ENCODE data around the gene P4HTM. TPM values are rescaled to one million over a fixed set of nuclear protein-coding genes. Genes with fewer than 3 reads are reported as not detected.

Gene P4HTM
- total RNA-seq, 1 donor: 59.0 TPM

- peak; percentile 86 to 93 (median 92) for DNase-seq (ENCODE audit: low read depth in 2 of 3, low spot score in 2 of 3)
Observed at GRCh38 chr3:49021813-49022687, 32.0 kb downstream of the P4HTM start, which contains the start of gene NDUFAF3. Gene NDUFAF3, plus strand, starts transcription at chr3:49022121. Its CDS starts 24 bp downstream, at chr3:49022145.

DNA sequence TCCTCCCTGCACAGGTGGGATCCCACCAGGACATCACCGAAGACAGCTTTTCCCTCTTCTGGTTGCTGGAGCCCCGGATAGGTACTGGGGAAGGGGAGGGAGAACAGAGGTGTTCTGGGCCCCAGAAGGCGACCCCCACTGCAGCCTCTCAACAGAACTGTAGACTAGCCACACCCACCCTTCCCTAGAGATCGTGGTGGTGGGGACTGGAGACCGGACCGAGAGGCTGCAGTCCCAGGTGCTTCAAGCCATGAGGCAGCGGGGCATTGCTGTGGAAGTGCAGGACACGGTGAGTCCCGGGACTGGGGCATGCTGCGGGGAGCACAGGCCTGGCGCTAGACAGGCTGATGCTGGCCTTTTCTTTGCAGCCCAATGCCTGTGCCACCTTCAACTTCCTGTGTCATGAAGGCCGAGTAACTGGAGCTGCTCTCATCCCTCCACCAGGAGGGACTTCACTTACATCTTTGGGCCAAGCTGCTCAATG lies 32.7 kb downstream of the P4HTM start:
- no peak for DNase-seq (ENCODE audit: low read depth in 2 of 3, low spot score in 2 of 3)

DNA sequence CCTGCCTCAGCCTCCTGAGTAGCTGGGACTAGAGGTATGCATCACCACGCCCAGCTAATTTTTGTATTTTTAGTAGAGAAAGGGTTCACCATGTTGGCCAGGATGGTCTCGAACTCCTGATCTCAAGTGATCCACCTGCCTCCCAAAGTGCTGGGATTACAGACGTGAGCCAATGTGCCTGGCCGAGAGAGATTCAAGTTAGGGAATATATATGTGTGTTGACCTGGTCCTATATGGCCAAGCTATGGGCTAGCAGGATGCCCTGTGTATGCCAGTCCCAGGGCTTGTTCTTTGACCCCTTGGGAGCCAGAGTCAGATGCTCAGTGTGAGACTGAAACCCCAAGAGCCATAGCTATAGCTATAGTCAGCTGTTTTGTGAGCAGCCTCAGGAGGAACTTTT lies 33.7 kb downstream of the P4HTM start:
- DNase-seq (ENCODE audit: low read depth in 2 of 3, low spot score in 2 of 3): no peak

DNA sequence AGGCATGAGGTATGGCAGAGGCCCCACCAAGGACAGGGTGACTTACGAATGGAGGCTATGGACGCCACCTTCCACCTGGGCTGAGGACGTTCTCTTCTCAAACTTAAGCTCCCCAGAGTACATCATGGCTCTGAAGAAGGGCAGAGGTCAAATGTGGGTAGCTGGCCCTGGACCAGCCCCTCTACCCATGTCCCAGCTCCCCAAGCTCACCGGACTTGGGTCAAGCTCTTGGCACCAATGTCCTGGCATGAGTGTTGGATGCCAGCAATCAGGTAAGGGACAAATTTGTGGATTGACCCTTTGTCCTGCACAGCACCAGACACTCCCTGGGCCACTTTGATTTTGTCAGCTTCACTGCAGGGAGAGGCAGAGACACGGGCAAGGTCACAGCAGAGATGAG lies 34.4 kb downstream of the P4HTM start:
- DNase-seq (ENCODE audit: low read depth in 2 of 3, low spot score in 2 of 3): no peak

- peak in 2 of 3 donors; percentile 48 to 50 for DNase-seq (ENCODE audit: low read depth in 2 of 3, low spot score in 2 of 3)
Observed at GRCh38 chr3:49025005-49025792, 35.2 kb downstream of the P4HTM start.

DNA sequence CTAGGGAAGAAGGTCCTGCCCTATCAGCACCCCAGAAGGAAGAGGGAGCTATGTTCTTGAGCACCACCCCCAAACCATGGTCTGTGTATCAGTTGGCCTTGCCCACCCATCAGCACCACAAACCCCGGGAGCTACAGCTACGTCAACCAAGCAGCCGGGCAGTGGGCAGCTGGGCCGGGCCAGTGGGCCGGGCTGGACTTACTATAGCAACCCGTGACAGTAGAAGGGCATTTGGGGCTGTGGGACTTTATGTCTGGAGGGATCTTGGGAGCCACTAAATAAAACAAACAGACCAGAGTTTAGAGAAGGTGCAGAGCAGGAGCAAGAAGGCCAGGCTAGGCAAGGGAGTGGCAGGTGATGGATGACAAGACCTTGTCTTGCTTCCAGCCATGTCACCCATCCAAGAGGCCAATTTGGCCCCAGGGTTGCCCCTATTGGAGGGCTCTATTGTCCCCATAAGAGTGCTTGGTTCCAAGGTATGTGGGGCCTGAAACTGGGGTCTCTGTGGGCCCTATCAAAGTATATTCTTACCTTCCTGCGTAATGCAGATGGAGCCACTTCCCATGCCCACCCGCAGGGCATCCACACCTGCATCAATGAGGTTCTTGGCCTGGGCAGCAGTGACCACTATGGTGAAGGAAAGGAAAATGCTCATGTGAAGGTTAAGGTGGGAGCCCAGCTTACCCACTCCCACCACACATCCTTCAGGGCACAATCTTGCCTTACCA lies 35.9 kb downstream of the P4HTM start:
- DNase-seq (ENCODE audit: low read depth in 2 of 3, low spot score in 2 of 3): no peak

- DNase-seq (ENCODE audit: low read depth in 2 of 3, low spot score in 2 of 3): no peak
Observed at GRCh38 chr3:49026536-49026935, 36.5 kb downstream of the P4HTM start.

- DNase-seq (ENCODE audit: low read depth in 2 of 3, low spot score in 2 of 3): no peak
Observed at GRCh38 chr3:49027634-49028033, 37.6 kb downstream of the P4HTM start.

DNA sequence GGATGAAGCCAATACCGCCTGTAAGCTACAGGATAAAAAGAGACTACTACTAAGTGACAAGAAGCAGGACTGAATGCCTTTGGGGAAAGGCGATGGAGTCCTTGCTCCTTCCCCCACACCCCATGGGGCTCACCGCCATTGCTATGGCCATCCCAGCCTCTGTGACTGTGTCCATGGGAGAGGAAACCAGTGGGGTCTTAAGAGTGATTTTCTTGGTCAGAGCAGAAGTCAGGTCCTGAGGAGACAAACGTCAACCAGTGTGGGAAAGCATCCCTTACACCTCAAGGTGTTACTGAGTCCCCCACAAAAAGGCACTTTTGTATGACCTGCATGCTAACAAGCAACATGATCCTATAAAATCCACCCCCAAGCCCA lies 38.2 kb downstream of the P4HTM start:
- DNase-seq (ENCODE audit: low read depth in 2 of 3, low spot score in 2 of 3): no peak

DNA sequence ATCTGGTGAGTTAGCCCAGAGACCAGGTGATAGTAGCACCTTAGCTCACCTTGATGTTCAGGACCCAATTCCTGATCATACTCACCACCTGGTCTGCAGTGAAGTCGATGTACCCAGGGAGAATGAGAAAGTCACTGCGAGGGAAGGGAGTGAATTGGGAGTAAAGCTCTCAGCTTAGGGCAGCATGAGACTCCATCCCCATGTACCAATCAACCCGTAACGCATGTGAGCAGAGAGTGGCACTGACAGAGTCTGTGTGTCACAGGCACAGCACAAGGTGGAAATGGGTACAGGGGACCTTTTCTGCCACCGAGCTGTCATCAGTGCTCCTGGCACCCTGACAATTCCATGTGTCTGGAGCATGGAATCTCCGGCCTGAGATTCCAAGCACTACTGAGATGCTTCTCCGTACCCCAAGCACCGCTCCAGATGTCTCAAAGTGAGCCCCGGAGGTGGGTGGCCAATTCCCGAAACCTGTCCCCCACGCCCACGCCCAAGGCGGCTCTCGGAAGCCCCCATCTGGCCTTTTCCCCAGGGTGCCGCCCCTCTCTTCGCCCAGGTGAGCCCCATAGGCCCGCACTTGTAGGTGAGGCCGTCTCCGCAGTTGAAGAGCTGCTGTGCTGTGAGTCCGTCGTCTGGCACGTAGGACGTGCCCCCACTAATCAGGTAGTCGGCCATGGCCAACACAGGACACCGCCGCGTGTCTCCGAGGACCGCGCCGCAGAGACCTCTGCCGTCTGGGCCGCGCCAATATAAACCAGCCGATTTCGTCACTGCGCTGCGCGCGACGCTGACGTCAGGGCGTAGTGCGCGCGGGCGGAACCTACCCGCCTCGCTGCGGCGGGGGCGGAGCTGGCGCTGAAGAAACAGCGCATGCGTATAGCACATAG lies 38.9 kb downstream of the P4HTM start, which contains the start of gene IMPDH2:
Gene IMPDH2, minus strand, starts transcription at position 726 of the 890 bp plus-strand sequence. Its CDS starts 48 bp downstream, at position 678.
- peak; percentile 95 for DNase-seq (ENCODE audit: low read depth in 2 of 3, low spot score in 2 of 3)

GRCh38 chr3:49029563-49029884 lies 39.5 kb downstream of the P4HTM start:
- DNase-seq (ENCODE audit: low read depth in 2 of 3, low spot score in 2 of 3): no peak

DNA sequence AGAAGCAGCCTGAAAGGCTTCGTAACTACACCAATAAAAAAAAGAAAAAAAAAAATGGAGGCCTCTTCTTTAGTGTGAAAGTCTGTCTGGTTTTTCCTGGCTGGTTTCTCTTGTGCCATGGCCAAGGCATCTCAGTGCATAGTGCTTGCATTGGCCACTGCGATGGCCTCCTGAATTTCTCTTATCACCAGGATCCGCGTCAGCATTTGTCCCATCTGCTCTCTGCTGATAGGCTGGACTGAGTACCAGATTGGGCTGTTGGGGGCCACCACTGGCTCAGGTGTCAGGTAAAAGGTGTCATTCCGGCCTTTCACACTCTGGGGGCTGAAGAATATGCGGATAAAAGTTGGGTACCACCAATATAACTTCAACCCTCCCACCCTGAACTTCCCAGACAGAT lies 40.3 kb downstream of the P4HTM start:
- no peak for DNase-seq (ENCODE audit: low read depth in 2 of 3, low spot score in 2 of 3)

DNA sequence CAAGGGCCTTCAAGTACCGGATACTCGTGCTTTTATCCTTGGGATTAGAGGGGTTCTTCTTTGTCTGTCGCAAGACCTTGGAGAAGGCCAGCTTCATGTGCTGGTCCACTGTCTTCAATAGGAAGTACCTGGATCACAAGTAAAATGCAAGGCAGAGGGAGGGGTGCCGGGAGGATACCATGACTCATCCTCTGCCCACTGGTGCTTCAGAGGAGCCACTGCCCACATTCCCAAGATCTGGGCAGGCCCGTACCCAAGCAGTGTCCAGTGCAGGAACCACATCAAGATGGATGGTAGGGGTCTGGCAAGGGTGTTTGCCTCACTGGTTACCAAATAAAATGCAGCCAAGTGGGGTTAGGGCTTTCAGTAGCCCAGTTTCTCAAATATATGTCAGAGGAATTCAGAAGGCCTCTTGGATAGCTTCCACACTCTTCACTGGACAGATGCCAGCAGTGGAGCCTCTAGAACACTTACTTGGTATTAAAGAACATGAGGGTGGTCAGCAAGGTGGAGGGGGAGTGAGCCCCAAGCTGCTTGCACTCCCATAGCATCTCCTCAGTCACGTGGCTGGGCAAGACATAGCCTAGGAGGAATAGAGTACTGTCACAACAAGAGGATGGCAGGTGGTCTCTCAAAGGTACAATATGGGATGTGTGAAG lies 42.7 kb downstream of the P4HTM start:
- no peak for DNase-seq (ENCODE audit: low read depth in 2 of 3, low spot score in 2 of 3)

- no peak for DNase-seq (ENCODE audit: low read depth in 2 of 3, low spot score in 2 of 3)
Observed at GRCh38 chr3:49034650-49035049, 44.6 kb downstream of the P4HTM start.

GRCh38 chr3:49035281-49035680 lies 45.2 kb downstream of the P4HTM start:
- no peak for DNase-seq (ENCODE audit: low read depth in 2 of 3, low spot score in 2 of 3)

GRCh38 chr3:49053543-49053942 lies 63.5 kb downstream of the P4HTM start:
- no peak for DNase-seq (ENCODE audit: low read depth in 2 of 3, low spot score in 2 of 3)

- DNase-seq (ENCODE audit: low read depth in 2 of 3, low spot score in 2 of 3): no peak
Observed at GRCh38 chr3:49054344-49054862, 64.4 kb downstream of the P4HTM start.
